Measurements from ENCODE around the gene RDX.
A peak's percentile ranks its signal among the peaks of the same experiment; 100 is the strongest.
"Not testable (repeated sequence)": the region's sequence is repeated elsewhere in the genome, so short reads cannot be mapped to it uniquely, and the experiment has no call there.

Gene RDX

GRCh38 chr11:110303414-110303826 is 7.0 kb upstream of the RDX start:
- no peak for DNase-seq

GRCh38 chr11:110301577-110301976 is 5.2 kb upstream of the RDX start:
- no peak for DNase-seq

GRCh38 chr11:110301032-110301431 is 4.6 kb upstream of the RDX start:
- DNase-seq, result no peak

DNA sequence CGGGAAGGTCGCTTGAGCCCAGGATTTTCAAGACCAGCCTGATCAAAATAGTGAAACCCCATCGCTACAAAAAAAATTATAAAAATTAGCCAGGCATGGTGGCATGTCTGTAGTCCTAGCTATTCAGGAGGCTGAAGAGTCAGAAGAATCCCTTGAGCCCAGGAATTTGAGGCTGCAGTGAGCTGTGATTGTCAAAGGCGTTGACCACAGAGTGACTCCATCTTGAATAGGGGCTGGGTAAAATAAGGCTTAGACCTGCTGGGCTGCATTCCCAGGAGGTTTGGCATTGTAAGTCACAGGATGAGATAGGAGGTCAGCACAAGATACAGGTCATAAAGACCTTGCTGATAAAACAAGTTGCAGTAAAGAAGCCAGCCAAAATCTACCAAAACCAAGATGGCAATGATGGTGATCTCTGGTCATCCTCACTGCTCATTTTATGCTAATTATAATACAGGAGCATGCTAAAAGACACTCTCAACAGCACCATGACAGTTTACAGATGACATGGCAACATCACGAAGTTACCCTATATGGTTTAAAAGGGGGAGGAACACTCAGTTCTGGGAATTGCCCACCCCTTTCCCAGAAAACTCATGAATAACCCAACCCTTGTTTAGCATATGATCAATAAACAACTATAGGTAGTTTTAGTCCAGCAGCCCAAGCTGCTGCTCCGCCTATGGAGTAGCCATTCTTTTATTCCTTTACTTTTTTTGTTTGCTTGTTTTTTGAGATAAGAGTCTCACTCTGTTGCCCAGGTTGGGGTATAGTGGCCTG is 2.8 kb upstream of the RDX start:
- DNase-seq, result no peak

- DNase-seq, result no peak
These were observed 1.9 kb upstream of the RDX start for GRCh38 chr11:110298301-110298765.

DNA sequence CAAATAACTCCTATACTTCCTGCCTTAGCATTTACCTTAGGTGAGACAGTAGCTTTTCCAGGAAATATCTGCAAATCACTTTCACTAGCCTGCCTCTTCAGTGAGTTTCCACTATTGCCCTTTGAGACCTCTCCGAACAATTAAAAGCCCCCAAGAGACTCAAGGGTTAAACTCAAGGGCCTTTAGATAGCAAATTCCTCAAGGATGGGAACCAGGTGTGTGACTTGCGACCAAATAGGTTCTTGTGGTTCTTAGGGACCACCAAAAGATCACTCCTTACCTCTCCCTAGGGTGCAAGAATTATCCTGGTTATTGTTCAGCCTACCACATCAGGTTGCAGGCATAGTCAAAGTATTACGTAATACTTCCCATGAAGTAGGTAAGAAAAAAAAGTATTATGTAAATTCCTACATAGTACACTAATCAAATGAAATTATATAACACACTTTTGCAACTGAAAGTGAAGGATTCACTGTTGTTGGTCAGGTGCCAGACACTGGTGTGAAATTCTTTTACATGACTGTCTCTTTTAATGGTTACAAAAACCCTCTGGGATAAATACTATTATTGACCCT is 1.4 kb upstream of the RDX start:
- no peak for DNase-seq

DNA sequence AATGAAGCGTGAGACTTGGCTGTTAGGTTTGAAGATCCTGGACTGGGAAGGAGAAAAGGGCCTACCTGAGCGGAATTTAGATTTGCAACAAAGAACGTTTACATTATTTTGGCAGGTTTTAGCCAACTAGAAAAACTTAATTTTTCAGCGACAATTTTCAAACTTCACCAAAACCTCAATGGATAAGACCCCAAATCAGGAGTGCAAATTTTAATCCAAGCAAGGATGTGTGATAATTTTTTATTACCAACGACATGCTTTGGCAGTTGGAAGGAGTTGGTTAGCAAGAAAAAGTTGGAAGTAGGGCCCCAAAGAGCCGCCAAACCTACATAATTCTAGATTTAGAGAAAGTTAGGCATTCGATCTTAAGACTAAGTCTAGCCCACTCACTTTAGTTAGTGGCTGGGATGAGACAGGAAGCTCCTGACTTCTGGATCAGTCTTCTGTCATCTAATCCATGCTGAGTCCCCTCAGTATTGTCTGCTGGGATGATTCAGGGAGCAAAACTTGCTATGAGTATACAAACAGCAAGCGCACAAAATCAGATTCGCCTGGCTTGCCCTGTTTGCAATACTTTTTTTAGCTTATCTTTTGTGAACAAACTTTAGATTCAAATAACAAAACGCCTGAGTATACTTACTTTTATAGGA is 787 bp upstream of the RDX start:
- DNase-seq, result no peak

GRCh38 chr11:110295531-110296225 is 736 bp downstream of the RDX start:
- DNase-seq, result peak; percentile 61

- DNase-seq, result no peak
These were observed 1.3 kb downstream of the RDX start for GRCh38 chr11:110295086-110295485.

GRCh38 chr11:110294509-110294908 is 1.9 kb downstream of the RDX start:
- DNase-seq, result no peak

DNA sequence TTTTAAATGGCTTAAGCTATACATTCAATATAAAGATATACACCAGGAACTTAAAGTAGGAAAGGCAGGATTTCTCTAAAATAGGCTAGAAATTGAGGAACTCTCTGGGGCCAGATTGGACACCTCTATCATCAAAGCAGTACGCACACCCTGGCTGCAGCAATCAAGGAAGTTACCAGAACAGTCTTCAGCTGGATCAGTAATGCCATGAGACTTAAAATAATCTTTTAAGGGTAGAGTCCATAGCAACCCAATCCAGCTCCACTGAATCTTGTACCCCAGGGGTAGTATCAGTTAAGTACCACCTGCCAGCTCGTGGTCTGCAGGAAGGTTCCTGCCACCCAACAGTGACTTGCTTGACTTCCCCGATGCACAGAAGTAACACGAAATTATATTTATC is 3.0 kb downstream of the RDX start:
- DNase-seq, result no peak

DNA sequence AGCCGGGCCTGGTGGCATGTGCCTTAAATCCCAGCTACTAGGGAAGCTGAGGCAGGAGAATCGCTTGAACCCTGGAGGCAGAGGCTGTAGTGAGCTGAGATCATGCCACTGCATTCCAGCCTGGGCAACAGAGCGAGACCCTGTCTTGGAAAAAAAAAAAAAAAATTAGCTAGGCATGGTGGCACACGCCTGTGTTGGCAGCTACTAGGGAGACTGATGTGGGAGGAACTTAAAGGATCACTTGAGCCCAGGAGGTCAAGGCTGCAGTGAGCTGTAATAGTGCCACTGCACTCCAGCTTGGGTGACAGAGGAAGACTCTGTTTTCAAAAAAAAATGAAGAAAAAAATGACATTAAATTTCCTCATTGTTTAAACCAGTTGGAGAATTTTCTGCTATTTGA is 4.3 kb downstream of the RDX start:
- DNase-seq, result not testable (repeated sequence)

- DNase-seq, result no peak
These were observed 5.7 kb downstream of the RDX start for GRCh38 chr11:110290591-110291334.

GRCh38 chr11:110289472-110289871 is 6.9 kb downstream of the RDX start:
- DNase-seq, result no peak

GRCh38 chr11:110287537-110287936 is 8.9 kb downstream of the RDX start:
- DNase-seq, result no peak

- no peak for DNase-seq
These were observed 9.9 kb downstream of the RDX start for GRCh38 chr11:110286298-110287040.

DNA sequence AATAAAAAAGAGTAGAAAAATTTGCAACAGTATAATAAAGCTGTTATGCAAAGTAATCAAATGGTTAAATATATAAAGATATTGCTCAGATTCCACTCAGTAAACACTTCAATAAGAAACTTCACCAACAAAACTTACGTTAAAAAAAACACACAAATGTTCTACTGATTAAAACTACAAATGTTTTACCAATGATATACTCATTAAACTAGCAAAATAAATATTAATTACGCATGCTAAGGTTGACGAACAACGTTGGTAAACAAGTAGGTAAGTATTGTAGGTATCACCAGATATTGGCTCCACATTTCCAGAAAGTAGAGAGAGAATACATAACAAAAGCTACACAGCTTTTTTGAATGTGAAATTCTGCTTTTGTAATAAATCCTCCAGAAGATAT is 12.6 kb downstream of the RDX start:
- DNase-seq, result no peak

- DNase-seq, result not testable (repeated sequence)
These were observed 15.8 kb downstream of the RDX start for GRCh38 chr11:110280595-110280994.

- no peak for DNase-seq
These were observed 16.5 kb downstream of the RDX start for GRCh38 chr11:110279881-110280280.

GRCh38 chr11:110272919-110273318 is 23.5 kb downstream of the RDX start:
- no peak for DNase-seq

- no peak for DNase-seq
These were observed 26.4 kb downstream of the RDX start for GRCh38 chr11:110269996-110270395.

DNA sequence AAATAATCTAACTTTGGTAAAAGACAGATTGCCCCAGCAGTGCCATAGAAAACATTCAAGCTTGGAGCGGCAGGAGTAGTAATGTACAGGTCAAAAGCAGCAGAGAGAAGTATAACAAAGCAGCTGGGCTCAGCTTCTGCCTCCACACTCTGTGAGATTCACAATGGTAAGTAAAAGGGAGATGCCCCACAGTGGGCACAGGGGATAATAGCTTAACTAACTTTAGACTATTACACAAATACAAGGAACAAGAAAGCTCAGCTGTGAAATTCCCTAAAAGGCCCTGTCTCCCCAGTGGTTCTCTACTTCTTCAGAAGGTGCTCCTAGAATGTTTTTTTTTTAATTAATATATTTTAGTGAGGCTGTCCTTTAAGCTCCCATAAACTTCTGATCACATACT is 28.0 kb downstream of the RDX start:
- no peak for DNase-seq
